GM18868 (cell line): ENCODE measurements around the gene C19orf73.

ENCODE experiments used
- ATAC-seq: cut with Tn5 transposase; IDR thresholded peaks from one replicate; pipeline ENCODE4 v1.9.1; 2021; ENCODE audit warnings: mild to moderate bottlenecking, moderate library complexity; ENCODE audit not compliant: unreplicated experiment

C19orf73 gene, protein sequence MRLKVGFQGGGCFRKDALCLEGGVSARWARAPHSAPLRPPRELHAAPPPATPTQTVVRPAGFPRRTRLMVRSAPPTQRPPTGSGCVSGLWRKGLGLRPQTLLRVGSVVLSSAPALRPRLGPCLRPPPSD

DNA sequence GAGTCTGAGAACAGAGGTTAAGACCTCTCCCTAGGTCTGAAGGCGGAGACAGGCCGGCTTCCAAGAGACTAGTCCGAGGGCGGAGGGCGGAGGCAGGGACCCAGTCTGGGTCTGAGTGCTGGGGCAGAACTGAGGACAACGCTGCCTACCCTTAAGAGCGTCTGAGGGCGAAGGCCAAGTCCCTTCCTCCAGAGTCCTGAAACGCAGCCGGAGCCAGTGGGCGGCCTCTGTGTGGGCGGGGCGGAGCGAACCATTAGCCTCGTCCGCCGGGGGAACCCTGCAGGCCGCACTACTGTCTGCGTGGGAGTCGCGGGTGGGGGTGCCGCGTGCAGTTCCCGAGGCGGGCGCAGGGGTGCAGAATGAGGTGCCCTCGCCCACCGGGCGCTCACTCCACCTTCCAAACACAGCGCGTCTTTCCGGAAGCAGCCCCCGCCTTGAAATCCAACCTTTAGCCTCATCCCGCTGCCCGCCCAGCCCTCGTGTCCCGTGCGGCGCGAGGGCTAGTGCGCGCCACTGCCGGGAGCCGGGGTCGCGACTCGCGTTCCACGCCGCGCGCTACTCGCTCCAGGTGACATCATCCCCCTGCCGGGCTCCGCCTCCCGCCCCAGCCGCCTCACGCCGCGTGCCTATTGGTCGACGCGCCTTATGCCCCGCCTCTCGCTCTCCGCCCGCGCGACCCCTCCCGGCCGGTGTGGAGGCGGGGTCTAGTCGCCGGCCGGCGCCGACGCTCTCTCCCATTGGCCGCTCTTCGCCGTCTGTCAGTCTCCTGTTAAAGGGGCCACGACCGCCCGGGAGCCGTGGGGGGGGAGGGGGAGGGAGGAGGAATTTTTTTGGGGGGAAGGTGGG is at the start of gene C19orf73:
TSS of gene C19orf73 (minus strand) at position 579 of the 846 bp plus-strand sequence. CDS start at position 458, 121 bp downstream.
- peak; percentile 83 for ATAC-seq

DNA sequence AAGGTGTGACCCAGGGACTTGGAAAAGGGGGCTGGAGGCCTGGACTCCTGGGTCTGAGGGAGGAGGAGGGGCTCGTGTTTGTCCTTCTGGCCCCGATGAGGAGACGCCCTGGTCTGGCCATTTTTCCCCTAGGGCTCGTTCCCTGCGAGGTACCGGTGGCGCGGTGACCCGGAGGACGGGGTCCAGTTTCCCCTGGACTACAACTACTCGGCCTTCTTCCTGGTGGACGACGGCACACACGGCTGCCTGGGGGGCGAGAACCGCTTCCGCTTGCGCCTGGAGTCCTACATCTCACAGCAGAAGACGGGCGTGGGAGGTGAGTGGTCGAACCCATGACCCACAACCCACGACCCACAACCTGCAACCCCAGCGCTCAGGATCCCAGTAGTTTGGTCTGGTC is 49.5 kb upstream of the C19orf73 start:
- no peak for ATAC-seq

DNA sequence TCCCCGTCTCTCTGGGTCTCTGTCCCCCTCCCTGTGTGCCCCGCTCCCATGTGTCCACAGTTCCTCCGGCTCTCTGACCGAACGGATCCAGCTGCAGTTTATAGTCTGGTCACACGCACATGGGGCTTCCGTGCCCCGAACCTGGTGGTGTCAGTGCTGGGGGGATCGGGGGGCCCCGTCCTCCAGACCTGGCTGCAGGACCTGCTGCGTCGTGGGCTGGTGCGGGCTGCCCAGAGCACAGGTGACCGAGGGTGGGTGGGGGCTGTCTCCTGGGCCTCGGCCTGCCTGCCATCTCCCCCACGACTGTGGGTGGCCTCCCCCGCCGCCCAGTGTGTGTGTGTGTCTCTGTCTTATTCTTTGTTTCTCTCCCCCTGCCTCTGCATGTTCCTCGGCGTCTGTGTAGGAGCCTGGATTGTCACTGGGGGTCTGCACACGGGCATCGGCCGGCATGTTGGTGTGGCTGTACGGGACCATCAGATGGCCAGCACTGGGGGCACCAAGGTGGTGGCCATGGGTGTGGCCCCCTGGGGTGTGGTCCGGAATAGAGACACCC is 49.0 kb upstream of the C19orf73 start:
- ATAC-seq, result no peak

DNA sequence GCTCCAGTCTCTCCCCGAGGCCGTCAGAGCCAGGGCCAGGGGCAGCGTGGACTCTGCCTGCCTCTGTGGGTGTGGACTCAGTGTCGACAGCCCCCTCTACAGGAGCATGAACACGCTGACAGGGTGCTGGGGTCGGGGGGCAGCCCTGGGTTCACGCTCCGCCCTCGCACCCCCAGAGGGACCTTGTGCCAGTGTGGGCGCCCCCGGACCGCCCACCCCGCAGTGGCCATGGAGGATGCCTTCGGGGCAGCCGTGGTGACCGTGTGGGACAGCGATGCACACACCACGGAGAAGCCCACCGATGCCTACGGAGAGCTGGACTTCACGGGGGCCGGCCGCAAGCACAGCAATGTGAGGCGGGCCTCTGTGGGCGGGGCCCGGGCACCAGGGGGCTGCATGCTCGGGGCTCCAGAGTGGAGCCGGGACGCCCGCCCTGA is 46.9 kb upstream of the C19orf73 start:
- no peak for ATAC-seq

DNA sequence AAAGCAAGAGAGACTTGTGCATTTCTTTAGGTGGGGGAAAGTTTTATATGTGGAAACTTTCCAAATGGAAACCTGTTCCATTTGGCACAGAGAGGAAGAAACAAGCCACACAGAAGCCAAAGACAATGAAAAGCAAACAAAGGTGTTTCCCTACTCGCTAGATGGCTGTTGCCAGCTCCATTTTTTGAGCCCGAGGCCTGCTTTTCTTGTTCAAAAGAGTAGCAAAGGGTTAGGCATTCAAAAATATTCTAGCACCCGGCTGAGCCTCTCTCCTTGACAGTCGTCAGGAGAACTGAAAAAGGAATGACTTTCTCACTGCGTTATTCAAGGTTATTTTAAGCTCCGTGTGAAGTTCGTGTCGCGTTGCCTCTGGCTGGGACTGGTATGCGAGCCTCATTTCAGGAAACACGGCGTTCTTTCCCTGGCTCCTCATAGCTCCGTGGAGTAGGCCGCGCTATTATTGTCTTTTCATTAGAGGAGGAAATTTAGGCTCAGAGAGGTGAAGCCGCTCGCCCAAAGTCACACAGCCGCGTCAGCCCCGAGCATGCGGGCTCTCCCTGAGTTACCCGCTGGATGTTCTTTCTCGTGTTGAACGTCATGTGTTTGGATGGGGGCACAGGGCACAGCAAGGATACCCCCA is 46.3 kb upstream of the C19orf73 start:
- ATAC-seq, result no peak

DNA sequence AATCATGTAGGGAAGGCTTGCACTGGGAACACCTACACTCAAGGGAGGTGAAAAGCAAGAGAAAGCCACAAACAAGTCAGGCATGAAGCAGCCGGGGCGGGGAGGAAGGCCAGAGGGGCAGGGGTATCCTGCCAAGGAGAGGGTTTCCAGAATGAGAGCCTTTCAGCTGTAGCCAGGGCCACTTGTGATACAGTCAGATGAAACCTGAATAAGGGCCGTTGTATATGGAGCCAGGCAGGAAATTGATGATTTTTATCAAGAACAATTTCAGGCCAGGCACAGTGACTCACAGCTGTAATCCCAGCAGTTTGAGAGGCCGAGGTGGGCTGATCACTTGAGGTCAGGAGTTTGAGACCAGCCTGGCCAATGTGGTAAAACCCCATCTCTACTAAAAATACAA is 43.0 kb upstream of the C19orf73 start:
- no peak for ATAC-seq

DNA sequence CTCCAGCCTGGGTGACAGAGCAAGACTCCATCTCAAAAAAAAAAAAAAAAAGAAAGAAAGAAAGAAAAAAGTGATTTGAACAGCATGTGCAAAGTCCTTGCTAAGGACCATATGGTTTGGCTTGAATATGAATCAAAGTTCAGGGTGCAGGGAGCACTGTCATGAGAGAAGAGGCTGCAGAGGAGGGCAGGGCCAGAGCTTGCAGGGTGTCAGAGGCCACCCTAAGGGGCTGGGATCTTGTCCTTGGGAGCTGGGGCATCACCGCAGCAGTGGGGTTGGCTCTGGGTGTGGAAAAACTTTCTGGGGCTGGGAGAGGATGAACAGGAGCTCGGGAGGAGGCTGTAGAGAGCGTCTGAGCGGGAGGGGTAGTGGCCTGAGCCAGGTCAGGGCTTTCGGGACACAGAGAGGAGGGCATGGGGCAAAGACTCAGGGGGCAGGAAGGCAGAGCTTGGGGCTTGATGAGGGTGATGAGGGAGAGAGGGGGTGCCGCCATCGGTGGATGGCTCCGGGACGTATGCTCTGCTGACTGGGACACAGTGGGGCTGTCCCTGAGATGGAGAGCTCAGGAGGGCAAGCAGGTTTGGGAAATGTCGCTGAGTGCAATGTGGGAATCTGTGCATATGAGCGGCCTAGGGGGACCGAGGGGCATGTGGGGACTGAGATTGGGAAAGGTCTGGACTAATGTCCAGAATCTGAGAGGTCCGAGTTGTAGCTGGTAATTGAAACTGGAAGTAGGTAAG is 41.7 kb upstream of the C19orf73 start:
- no peak for ATAC-seq

DNA sequence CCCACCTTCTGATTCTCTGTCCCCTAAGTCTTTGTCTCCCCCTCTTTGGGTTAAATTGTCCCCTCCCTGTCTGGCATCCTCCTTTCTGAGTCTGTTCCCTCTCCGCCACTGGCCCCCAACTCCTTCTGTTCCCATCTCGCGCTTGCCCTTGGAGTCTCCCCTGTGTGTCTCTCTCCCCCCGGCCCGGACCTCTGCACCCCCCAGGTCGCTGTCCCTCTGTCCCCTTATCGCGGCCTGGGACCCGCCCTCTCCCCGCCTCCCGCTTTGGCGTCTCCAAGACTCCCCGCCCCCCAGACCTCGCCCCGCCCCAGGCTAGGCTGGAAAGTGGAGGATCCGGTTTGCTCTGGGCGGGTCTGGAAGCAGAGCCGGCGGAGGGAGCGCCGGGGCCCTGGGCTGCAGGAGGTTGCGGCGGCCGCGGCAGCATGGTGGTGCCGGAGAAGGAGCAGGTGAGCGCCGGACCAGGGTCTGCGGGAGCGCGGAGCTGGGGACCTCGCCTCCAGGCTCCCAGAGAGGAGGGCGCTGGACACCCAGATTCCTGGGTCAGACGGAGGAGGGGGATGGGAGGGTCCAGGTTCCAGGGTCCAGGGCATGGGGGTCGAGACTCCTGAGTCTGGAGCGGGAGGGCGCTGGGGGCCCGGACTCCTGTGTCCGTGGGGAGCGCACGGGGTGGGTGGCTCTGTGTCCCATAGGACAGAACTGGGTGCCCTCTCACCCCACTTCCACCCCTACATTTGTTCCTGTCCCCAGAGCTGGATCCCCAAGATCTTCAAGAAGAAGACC is 38.7 kb upstream of the C19orf73 start, which contains the start of gene TRPM4:
TSS of gene TRPM4 (plus strand) at position 348 of the 780 bp plus-strand sequence. CDS start at position 423, 75 bp downstream.
- no peak for ATAC-seq

DNA sequence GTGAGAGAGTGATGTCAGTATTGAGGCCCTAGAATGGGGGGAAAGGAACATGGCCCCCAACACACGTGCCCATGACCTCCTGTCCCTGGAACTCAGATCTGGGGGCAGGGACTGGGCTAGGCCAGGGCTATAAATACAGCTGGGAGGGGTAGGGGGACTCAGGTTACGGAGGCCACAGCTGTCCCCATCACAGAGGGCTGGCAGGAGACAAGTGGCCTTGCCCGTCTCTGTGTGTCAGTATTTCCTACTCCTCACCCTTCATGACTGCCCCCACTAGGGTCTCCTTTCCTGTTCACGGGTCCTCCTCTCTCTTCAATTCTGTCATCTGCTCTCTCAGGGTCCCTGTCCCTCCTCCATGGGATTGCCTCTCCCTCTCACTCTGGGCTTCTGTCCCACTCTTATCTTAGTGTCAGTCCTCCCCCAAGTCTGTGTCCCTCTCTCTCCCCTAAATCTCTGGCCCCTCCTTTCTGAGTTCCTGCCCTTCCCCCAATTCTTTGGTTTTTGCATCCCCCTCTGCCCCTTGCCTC is 36.9 kb upstream of the C19orf73 start:
- no peak for ATAC-seq

DNA sequence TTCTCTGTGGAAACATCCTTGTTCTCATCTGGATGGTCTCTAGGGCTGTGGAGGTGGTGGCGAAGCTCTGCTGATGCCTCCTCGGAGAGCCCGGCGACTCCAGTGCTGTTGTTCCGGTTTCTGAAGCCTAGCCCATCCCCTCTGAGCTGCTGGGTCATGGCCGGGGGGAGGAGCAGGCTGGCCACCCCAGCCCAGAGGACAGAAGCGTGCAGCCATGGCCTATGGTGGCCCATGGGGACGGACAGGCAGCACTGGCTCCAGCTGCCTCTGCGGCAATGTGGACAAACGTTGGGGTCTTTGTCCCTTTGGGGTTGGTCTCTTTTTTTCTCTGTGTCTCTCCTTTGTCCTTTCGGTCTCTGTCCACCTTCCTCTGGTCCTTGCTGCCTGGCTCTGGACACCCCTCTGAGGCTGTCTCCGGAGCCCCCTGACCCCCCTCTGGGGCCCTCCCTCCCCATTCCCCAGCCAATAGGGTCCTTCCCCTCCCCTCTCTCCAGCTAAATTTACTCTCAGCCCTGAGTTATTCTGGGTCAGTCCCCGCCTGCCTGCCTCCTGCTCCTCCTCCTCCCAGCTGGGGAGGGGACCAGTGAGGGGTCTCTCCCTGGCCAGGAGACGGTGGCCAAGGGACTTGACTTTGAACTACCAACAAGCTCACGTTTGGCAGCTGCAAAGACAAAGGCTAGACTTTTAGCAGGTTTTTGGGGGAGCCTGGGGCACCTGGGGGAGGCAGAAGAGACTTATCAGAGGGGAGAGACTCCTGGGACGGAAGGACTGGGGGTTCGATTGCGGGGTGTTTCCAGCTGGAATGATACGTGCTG is 36.3 kb upstream of the C19orf73 start, which contains the start of gene HRC:
TSS of gene HRC (minus strand) at position 392 of the 815 bp plus-strand sequence. CDS start at position 233, 159 bp downstream.
- no peak for ATAC-seq

DNA sequence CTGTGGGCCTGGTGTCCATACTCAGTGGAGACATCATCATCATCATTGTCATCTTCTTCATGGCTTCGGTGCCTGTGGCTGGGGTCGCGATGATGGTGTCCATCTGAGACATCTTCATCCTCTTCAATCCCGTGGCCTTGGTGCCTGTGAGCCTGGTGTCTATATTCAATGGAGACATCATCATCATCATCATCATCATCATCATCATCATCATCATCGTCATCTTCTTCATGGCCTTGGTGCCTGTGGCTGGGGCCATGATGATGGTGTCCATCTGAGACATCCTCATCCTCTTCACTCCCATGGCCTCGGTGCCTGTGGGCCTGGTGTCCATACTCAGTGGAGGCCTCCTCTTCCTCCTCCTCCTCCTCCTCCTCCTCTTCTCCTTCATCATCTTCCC is 35.3 kb upstream of the C19orf73 start:
- no peak for ATAC-seq

DNA sequence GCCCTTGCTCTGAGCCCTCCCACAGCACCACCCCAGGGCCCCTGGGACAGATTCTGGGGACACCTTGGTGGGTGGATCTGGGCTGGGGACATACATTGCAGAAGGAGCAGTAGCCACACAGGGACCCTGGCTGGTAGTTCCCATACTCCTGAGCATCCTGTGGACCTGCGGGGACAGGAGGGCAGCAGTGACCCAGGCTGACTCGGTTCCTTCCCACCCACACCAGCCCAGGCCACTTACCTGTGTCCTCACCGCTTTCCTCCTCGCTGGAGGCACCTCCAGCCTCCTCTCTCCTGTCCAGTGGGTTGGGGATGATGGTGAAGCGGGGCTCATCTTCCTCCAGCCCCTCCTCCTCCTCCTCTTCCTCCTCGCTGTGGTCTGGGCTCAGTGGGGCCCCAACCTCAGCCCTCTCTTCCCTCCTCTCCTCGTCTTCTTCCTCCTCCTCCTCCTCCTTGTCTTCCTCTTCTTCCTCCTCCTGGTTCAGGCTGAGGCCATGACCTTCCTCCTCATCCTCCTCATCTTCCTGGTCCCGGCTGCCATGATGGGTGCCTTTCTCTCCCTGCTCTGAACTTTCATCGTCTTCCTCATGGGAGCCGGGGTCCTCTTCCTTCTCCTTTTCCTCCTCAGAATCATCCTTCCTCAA is 34.3 kb upstream of the C19orf73 start:
- no peak for ATAC-seq

DNA sequence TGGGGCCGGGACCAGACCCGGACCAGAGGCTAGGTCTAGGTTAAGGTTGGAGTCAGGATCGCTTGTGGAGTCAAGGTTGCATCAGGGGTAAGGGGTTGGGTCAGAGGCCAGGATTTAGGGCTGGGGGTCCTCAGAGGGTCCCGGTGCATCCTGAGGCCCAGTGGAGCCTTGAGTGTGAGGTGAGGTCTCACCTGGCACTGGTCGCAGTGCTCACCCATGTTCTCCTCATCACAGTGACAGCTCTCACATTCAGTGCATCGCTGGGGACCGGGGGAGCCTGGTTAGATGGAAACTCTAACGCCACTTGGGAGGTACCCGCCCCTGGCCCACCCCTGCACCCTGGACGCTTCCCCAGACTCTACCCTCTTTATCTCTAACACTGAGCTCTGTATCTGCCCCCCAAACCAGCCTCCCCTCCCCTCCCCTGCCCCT is 33.2 kb upstream of the C19orf73 start:
- no peak for ATAC-seq

DNA sequence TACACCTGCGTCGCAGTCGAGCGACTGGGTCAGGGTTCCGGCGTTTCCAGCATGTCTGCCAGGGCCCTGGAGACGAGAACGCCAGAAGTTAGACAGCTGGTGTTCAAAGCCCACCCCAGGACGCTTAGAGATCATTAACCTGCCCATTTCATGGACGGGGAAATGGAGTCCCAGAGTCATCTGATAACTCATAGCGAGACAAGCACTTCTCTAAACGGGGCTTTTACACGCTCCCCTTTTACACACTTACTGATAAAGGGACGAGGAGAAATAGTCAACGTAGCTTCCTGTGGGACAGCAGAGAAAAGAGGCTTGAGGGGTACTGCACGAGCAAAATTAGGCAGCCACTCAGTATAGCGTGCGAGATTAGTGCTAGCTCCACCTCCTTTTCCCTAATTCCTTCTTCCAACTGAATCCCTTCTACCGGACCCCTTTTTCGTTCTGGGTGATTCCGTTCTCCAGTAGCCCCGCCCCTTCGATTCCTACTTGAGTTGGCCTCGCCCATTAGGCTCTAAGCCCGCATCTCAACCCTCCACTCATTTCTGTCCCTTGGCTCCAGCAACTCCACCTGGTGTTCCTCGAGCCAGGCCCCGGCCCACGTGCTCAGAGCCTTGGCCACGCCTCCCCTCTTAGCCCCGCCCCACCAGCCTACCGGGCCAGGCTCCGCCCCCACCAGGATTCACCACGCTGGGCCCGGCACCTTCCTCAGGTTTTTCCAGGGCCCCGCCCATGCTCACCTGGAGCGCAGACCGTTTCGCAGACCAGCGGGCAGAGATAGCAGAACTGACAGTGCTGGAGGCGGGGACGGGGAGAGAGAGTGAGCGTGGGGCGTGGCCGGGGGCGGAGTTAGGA is 32.5 kb upstream of the C19orf73 start:
- ATAC-seq, result no peak

DNA sequence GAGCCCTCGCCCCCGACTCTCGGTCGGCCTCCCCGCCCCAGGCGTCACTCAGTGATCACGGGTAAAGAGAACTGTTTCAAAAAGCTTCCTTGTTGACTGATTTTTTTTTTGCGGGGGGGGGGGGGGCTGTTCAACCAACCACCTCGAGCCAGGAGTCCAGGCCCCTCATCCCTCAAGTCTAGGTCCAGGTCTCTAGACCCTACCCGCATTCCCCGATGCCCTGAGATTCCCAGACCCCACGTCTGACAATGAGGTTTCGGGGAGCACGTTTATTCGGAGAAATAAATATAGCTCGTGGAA is 32.0 kb upstream of the C19orf73 start:
- no peak for ATAC-seq

DNA sequence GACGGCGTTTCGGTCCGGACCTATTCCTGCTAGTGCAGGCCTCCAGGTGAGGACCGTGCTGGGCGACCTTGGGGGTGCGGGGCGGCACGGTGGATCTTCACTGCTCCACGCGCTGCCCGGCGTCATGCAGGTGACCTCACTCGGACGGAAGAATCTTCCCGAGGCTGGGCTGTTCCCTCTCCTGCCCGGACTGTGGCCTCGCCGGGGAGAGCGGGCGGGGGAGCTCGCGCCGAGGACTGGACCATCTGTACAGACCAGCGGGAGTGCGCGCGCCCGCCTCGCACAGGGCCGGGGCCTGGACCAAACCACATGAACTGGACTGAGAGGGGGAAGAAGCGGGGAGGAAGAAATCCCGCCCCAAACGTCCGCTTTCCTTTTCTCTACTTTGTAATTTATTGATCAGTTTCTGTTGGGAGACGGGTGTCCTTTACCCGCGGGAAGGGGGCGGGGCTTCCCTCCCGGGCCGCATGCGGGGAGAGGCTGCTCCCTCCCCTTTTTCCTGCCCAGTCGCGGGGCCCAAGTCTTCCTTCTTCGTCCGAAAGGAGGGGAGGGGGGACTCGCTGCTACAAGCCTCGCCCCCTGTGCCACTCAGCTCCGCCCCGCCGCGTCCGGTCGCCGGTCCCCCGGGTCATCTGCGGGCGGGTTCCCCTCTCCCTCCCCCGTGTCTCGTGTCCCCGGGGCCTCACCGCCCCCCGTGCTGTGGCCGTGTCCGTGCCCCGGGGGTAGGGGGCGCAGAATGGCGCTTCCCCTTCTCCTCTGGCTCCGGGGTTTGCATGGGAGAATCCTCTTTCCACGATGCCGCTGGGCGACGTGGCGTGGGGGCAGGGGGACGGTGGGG is 31.4 kb upstream of the C19orf73 start:
- ATAC-seq, result no peak

DNA sequence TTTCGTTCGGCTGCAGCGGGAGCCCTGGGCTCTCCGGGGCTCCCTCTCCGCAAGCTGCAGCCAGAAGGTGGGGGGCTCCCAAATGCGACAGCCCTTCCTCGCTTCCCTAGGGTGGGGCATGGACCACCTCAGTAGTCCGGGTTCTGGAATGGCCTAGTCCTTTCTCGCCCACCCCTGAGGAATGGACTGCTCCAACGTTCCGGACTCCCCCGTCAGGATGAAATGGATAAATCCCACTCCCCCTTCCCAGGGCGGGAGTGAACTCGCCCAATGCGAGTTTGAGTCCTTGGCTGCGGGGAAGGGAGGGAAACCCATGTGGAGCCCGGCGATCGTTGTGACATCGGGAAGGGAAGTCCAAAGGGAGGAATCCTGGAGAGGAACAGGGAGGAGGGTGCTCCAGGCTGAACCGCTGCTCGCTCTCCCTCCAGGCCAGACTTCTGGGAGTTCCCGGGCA is 30.7 kb upstream of the C19orf73 start:
- ATAC-seq, result no peak
